DOHH2 (cell line): Measurements from ENCODE around the gene NCKAP5.

Experiments
- H3F3A ChIP-seq: fragments of 200-600 bp; sonication (generic), shearing (Covaris generic); 2 replicates; pipeline ENCODE4 v1.6.0; 2016; ENCODE audit warnings: antibody characterized with exemption, mild to moderate bottlenecking; ENCODE audit not compliant: control insufficient read depth, insufficient read depth
- H3K27ac ChIP-seq: fragments of 200-600 bp; sonication (generic); 2 replicates; pipeline ENCODE4 v1.5.1; 2014; ENCODE audit warnings: low read depth, mild to moderate bottlenecking, low read length, moderate library complexity
- H3K27me3 ChIP-seq: fragments of 200-600 bp; sonication (generic); 2 replicates; pipeline ENCODE4 v1.6.1; 2014; ENCODE audit warnings: mild to moderate bottlenecking, low read length, mixed read lengths; ENCODE audit not compliant: control insufficient read depth
- H3K36me3 ChIP-seq: fragments of 200-600 bp; sonication (generic); 2 replicates; pipeline ENCODE4 v1.6.1; 2014; ENCODE audit warnings: mild to moderate bottlenecking, low read length, moderate library complexity, mixed read lengths; ENCODE audit not compliant: control insufficient read depth
- H3K4me1 ChIP-seq: fragments of 200-600 bp; sonication (generic); 2 replicates; pipeline ENCODE4 v1.6.1; 2014; ENCODE audit warnings: mild to moderate bottlenecking, low read length, mixed read lengths; ENCODE audit not compliant: control insufficient read depth
- H3K4me2 ChIP-seq: fragments of 200-600 bp; sonication (generic); 2 replicates; pipeline ENCODE4 v1.6.0; 2014; ENCODE audit warnings: mild to moderate bottlenecking, low read length, moderate library complexity
- H3K4me3 ChIP-seq: fragments of 200-600 bp; sonication (generic); 2 replicates; pipeline ENCODE4 v1.5.1; 2014; ENCODE audit warnings: mild to moderate bottlenecking, low read length, mixed read lengths
- H3K79me2 ChIP-seq: fragments of 200-600 bp; sonication (generic); 2 replicates; pipeline ENCODE4 v1.6.1; 2014; ENCODE audit warnings: mild to moderate bottlenecking, low read length, mixed read lengths; ENCODE audit not compliant: control insufficient read depth
- H3K9me2 ChIP-seq: fragments of 200-600 bp; sonication (generic); replicated peaks from 2 replicates; pipeline ENCODE4 v1.6.1; 2014; ENCODE audit warnings: mild to moderate bottlenecking, low read length, mixed read lengths; ENCODE audit not compliant: control insufficient read depth
- H3K9me3 ChIP-seq: fragments of 200-600 bp; sonication (generic); 2 replicates; pipeline ENCODE4 v1.6.1; 2014; ENCODE audit warnings: antibody characterized with exemption, low read length, mixed read lengths; ENCODE audit not compliant: control insufficient read depth, insufficient read depth
- H4K20me1 ChIP-seq: fragments of 200-600 bp; sonication (generic); 2 replicates; pipeline ENCODE4 v1.6.0; 2014; ENCODE audit warnings: low read depth, mild to moderate bottlenecking, antibody characterized with exemption, low read length, moderate library complexity; ENCODE audit not compliant: control insufficient read depth, insufficient read depth
- CTCF ChIP-seq: fragments of 200-600 bp; sonication (generic); IDR thresholded peaks from one replicate; pipeline ENCODE4 v1.5.1; 2014; ENCODE audit warnings: antibody characterized with exemption, mild to moderate bottlenecking, low read depth, low read length; ENCODE audit not compliant: poor library complexity, severe bottlenecking
- EZH2phosphoT487 ChIP-seq: fragments of 200-600 bp; sonication (generic); IDR thresholded peaks from 2 replicates; pipeline ENCODE4 v1.6.1; 2017; ENCODE audit warnings: borderline replicate concordance, mild to moderate bottlenecking, antibody characterized with exemption, low read length, moderate library complexity, mixed read lengths

Gene NCKAP5

DNA sequence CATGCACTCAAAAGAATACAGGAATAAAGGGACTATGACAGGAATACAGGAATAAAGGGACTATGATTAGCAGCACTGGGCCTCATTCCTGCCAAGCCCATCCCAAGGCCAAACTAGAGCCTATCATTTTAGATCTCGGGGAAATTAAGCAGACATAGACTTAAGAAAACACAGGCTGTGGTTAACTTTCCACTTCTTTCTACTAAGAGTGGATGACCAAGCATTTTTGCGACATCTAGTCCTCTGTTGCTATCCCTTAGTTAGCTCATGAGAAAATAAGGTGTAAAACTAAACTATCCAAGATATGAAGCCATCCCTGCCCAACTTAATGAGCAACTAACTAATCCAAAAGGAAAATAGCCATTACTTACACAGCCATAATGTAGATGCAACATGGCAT is 904.2 kb downstream of the NCKAP5 start:
- Histone ChIP-seq H3K27ac (no peak overlapping the region), H3K4me1 (no peaks in the 10 kb centered on the region), H3K36me3 (no peaks in the 10 kb centered on the region), H4K20me1 (no peaks in the 10 kb centered on the region), H3K27me3 (no peaks in the 10 kb centered on the region), H3K4me3 (no peak overlapping the region), H3F3A (no peaks in the 10 kb centered on the region), H3K9me2 (no peaks in the 10 kb centered on the region), H3K9me3 (peaks cover 2% of the 10 kb centered on the region; the same call in 1 of the 2 replicates), H3K79me2 (no peaks in the 10 kb centered on the region), H3K4me2 (no peak overlapping the region)
- TF ChIP-seq CTCF = no peak
- TF ChIP-seq EZH2phosphoT487 = no peak

DNA sequence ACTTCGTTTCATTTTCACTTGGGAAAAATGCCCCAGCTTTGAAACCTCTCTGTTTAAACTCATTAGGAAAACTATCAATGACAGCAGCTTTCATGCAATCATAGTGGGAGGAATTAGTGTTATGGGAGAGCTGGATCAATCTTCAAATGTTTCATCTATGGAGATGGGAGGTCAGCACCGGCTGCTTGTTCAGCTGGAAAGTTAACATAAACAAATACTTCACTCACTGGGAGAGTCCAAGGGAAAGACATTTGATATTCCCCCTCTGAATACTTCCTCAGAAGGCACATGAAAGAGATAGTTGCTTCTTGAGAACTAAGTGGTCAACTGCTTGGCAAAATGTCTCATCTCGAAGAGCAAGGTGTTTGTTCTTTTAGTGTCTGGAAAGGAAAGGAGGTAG is 905.5 kb downstream of the NCKAP5 start:
- H3K27ac ChIP-seq = no peak overlapping the region
- no peaks in the 10 kb centered on the region for H3K9me3 ChIP-seq
- no peaks in the 10 kb centered on the region for H3F3A ChIP-seq
- no peak overlapping the region for H3K4me3 ChIP-seq
- H3K4me1 ChIP-seq = no peaks in the 10 kb centered on the region
- H3K36me3 ChIP-seq = no peaks in the 10 kb centered on the region
- no peaks in the 10 kb centered on the region for H3K27me3 ChIP-seq
- H3K4me2 ChIP-seq = no peak overlapping the region
- TF ChIP-seq CTCF (no peak), EZH2phosphoT487 (no peak)
- H4K20me1 ChIP-seq = no peaks in the 10 kb centered on the region
- no peaks in the 10 kb centered on the region for H3K9me2 ChIP-seq
- H3K79me2 ChIP-seq = no peaks in the 10 kb centered on the region

- no peak for TF ChIP-seq CTCF
- no peak for TF ChIP-seq EZH2phosphoT487
- H3K9me2 ChIP-seq = no peaks in the 10 kb centered on the region
- no peaks in the 10 kb centered on the region for H3K9me3 ChIP-seq
- no peaks in the 10 kb centered on the region for H4K20me1 ChIP-seq
- H3K36me3 ChIP-seq = no peaks in the 10 kb centered on the region
- H3K27ac ChIP-seq = no peak overlapping the region
- H3F3A ChIP-seq = no peaks in the 10 kb centered on the region
- H3K4me2 ChIP-seq = no peak overlapping the region
- no peak overlapping the region for H3K4me3 ChIP-seq
- no peaks in the 10 kb centered on the region for H3K79me2 ChIP-seq
- H3K27me3 ChIP-seq = no peaks in the 10 kb centered on the region
- no peaks in the 10 kb centered on the region for H3K4me1 ChIP-seq
Measured at GRCh38 chr2:132659331-132659730, 908.9 kb downstream of the NCKAP5 start.
